Smooth muscle cell (in vitro differentiated cells): ENCODE data around the gene SMAD3. TPM values are rescaled to one million over a fixed set of nuclear protein-coding genes. Genes with fewer than 3 reads are reported as not detected.
A peak's percentile ranks its signal among the peaks of the same experiment; 100 is the strongest.

ENCODE experiments used
- DNase-seq: peaks from one replicate; lab custom pipeline; 2025; ENCODE audit not compliant: unreplicated experiment; lab: John Stamatoyannopoulos, UW
- H2AFZ ChIP-seq: fragments of 200-600 bp; sonication (generic); 2 replicates; pipeline ENCODE4 v1.6.0; 2016; ENCODE audit warnings: antibody characterized with exemption, low read depth, mild to moderate bottlenecking
- H3F3A ChIP-seq: fragments of 200-600 bp; sonication (generic); 2 replicates; pipeline ENCODE4 v1.6.0; 2017; ENCODE audit warnings: antibody characterized with exemption, low read depth
- H3K27ac ChIP-seq: fragments of 200-600 bp; sonication (generic); 2 replicates; pipeline ENCODE4 v1.5.1; 2016; ENCODE audit warnings: low read depth, mild to moderate bottlenecking
- H3K27me3 ChIP-seq: fragments of 200-600 bp; sonication (generic); 2 replicates; pipeline ENCODE4 v1.6.1; 2016; ENCODE audit warnings: low read depth, mild to moderate bottlenecking
- H3K36me3 ChIP-seq: fragments of 200-600 bp; sonication (generic); 2 replicates; pipeline ENCODE4 v1.5.1; 2016; ENCODE audit warnings: low read depth
- H3K4me1 ChIP-seq: fragments of 200-600 bp; sonication (generic); 2 replicates; pipeline ENCODE4 v1.5.1; 2016; ENCODE audit warnings: low read depth
- H3K4me2 ChIP-seq: fragments of 200-600 bp; sonication (generic); 2 replicates; pipeline ENCODE4 v1.6.0; 2016; ENCODE audit warnings: mild to moderate bottlenecking
- H3K4me3 ChIP-seq: fragments of 200-600 bp; sonication (generic); 2 replicates; pipeline ENCODE4 v1.5.1; 2016; ENCODE audit warnings: mild to moderate bottlenecking
- H3K79me2 ChIP-seq: fragments of 200-600 bp; sonication (generic); 2 replicates; pipeline ENCODE4 v1.6.0; 2016; ENCODE audit warnings: low read depth, mild to moderate bottlenecking
- H3K9ac ChIP-seq: fragments of 200-600 bp; sonication (generic); 2 replicates; pipeline ENCODE4 v1.6.0; 2016; ENCODE audit warnings: low read depth
- H3K9me3 ChIP-seq: fragments of 200-600 bp; sonication (generic); replicated peaks from 2 replicates; pipeline ENCODE4 v1.5.1; 2016; ENCODE audit warnings: low read depth
- H4K20me1 ChIP-seq: fragments of 200-600 bp; sonication (generic); 2 replicates; pipeline ENCODE4 v1.6.0; 2016; ENCODE audit warnings: low read depth
- CTCF ChIP-seq: fragments of 200-600 bp; sonication (generic); IDR thresholded peaks from 2 replicates; pipeline ENCODE4 v1.5.1; 2017; ENCODE audit warnings: borderline replicate concordance, mild to moderate bottlenecking, antibody characterized with exemption; ENCODE audit not compliant: insufficient read depth, poor library complexity, severe bottlenecking
- WGBS: methylation state at CpG from one replicate; pipeline ENCODE4 v1.1.7; 2016; ENCODE audit warnings: low lambda C conversion rate; 5-methylcytosine and 5-hydroxymethylcytosine counted together
- polyA plus RNA-seq: library from polyadenylated mRNA; unstranded; fragments of >200 nt; fragmentation: Nextera tagmentation; extraction: Ambion mirVana; gene quantifications from 2 replicates; pipeline ENCODE4 v1.2.1, GENCODE V29; 2016
- total RNA-seq: library from RNA; depleted of rRNA; stranded (reverse); fragments of >200 nt; gene quantifications from 2 replicates; pipeline ENCODE4 v1.2.3, GENCODE V29; 2014

SMAD3 gene
- total and polyA plus RNA-seq, 2 experiments from 2014 or later, result 20.2 to 21.9 TPM

DNA sequence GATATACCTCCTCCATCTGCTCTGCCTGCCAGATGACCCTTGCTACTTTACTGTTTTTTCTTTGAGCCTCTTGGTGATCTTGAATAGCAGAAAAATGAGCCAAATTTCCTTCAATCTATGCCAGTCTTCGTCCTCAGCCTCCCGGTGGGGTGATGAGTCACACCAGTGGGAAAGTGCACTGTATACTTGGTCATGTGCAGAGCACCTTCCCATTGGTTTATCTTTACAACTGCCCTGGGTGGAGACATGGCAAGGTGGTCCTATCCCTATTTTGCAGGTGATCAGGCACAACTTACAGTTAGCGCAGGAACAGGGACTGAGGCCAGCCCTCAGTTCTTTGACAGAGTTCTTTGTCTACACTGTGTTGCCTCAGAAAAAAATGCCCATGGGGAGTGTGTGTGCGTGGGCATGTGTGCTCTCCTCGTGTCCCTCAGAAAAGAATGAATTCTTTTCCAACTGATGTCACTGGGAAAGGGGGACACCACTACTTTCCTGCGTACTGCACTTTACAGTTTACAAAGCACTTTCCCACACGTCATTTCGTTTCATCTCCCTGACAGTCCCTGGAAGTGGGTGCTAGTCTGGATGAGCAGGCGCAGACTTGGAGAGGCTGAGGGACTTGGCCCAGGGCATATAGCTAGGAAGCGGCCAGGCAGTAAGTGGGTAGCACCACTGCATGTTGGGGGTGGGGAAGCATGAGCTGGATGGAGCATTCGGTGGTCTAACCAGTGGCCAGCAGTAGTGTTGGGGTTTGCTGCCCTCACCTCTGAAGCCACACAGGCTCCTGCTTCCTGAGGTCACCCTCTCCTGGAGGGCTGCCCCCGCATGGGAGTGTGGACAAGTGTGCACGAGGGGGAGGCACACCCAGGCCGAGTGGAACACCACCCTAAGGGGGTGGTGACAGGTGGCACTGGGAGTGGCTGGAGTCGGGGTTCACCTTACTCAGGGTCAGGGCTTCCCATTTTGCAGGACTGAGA lies 24.1 kb downstream of the SMAD3 start:
- peaks cover 19% of the 10 kb centered on the region for H3F3A ChIP-seq
- DNase-seq, result no peak
- H3K9ac ChIP-seq, result no peak overlapping the region
- H3K4me1 ChIP-seq, result peaks cover 63% of the 10 kb centered on the region
- peak overlapping the region; percentile 21 for H3K4me2 ChIP-seq
- no peak for TF ChIP-seq CTCF
- H3K27me3 ChIP-seq, result no peaks in the 10 kb centered on the region
- peaks cover 100% of the 10 kb centered on the region for H4K20me1 ChIP-seq
- peaks cover 88% of the 10 kb centered on the region for H3K79me2 ChIP-seq
- 64% methylated on average over 15 of the region's 15 CpGs for WGBS
- H3K27ac ChIP-seq, result peak overlapping the region; percentile 93
- no peak overlapping the region for H2AFZ ChIP-seq
- no peaks in the 10 kb centered on the region for H3K9me3 ChIP-seq
- no peaks in the 10 kb centered on the region for H3K36me3 ChIP-seq
- H3K4me3 ChIP-seq, result no peak overlapping the region

GRCh38 chr15:67090297-67091070 lies 25.1 kb downstream of the SMAD3 start:
- Histone ChIP-seq H3K36me3 (no peaks in the 10 kb centered on the region), H2AFZ (no peak overlapping the region), H4K20me1 (peaks cover 100% of the 10 kb centered on the region), H3K27me3 (no peaks in the 10 kb centered on the region), H3K27ac (peak overlapping the region; percentile 93), H3K79me2 (peaks cover 87% of the 10 kb centered on the region), H3F3A (peaks cover 14% of the 10 kb centered on the region), H3K4me3 (no peak overlapping the region), H3K4me2 (peak overlapping the region; percentile 76), H3K9me3 (no peaks in the 10 kb centered on the region), H3K9ac (peak overlapping the region; percentile 30), H3K4me1 (peaks cover 54% of the 10 kb centered on the region)
- 51% methylated on average over 7 of the region's 7 CpGs for WGBS
- TF ChIP-seq CTCF, result no peak
- DNase-seq, result no peak

- peak overlapping the region; percentile 76 for H3K4me2 ChIP-seq
- H3K79me2 ChIP-seq, result peaks cover 91% of the 10 kb centered on the region
- DNase-seq, result no peak
- H3K9me3 ChIP-seq, result no peaks in the 10 kb centered on the region
- H2AFZ ChIP-seq, result no peak overlapping the region
- peaks cover 48% of the 10 kb centered on the region for H3K4me1 ChIP-seq
- peaks cover 14% of the 10 kb centered on the region for H3F3A ChIP-seq
- no peaks in the 10 kb centered on the region for H3K27me3 ChIP-seq
- 30% methylated on average over 14 of the region's 14 CpGs for WGBS
- peak overlapping the region; percentile 88 for H3K9ac ChIP-seq
- no peaks in the 10 kb centered on the region for H3K36me3 ChIP-seq
- TF ChIP-seq CTCF, result no peak
- no peak overlapping the region for H3K4me3 ChIP-seq
- H3K27ac ChIP-seq, result peak overlapping the region; percentile 93
- peaks cover 100% of the 10 kb centered on the region for H4K20me1 ChIP-seq
Measured at GRCh38 chr15:67091071-67091979, 25.9 kb downstream of the SMAD3 start.
